K562 (cell line): ENCODE data around the gene ZNF296. TPM values are rescaled to one million over a fixed set of nuclear protein-coding genes. Genes with fewer than 3 reads are reported as not detected.
A peak's percentile ranks its signal among the peaks of the same experiment; 100 is the strongest.

Experiments
- EP400 ChIP-seq: fragments of 450-650 bp; IDR thresholded peaks from 2 replicates; pipeline ENCODE4 v1.6.1; 2017; ENCODE audit warnings: antibody characterized with exemption, mild to moderate bottlenecking, moderate library complexity
- ETS2 ChIP-seq: IDR thresholded peaks from 2 replicates; pipeline ENCODE4 v1.6.1; 2016; ENCODE audit warnings: borderline replicate concordance, missing genetic modification characterization, mild to moderate bottlenecking, moderate library complexity, missing compliant biosample characterization; ENCODE audit not compliant: poor library complexity, severe bottlenecking
- HDGF ChIP-seq: fragments of 450-650 bp; IDR thresholded peaks from 2 replicates; pipeline ENCODE4 v1.6.1; 2016
- ILK ChIP-seq: fragments of 450-650 bp; IDR thresholded peaks from 2 replicates; pipeline ENCODE4 v1.6.1; 2016; ENCODE audit warnings: missing genetic modification characterization, low read depth, mild to moderate bottlenecking, missing compliant biosample characterization, moderate library complexity, borderline replicate concordance
- JUN ChIP-seq, 2 experiments: sonication (generic) in 1 of 2; formaldehyde crosslinking in 1 of 2; IDR thresholded peaks; 2 replicates each; pipeline versions ENCODE4 v1.6.1 to v1.8.0; 2012 to 2022; ENCODE audit warnings: borderline replicate concordance in 2 of 2, mild to moderate bottlenecking in 2 of 2, improper control_type of control experiment in 1 of 2, low read depth in 1 of 2, low read length in 1 of 2, missing genetic modification reagents in 1 of 2
- KHSRP ChIP-seq: fragments of 450-650 bp; IDR thresholded peaks from 2 replicates; pipeline ENCODE4 v1.6.1; 2017
- MAFG ChIP-seq: fragments of 450-650 bp; conservative IDR thresholded peaks from 2 replicates; pipeline ENCODE4 v1.6.1; 2016; ENCODE audit warnings: missing genetic modification characterization, missing compliant biosample characterization
- MCM2 ChIP-seq: fragments of 450-650 bp; IDR thresholded peaks from 2 replicates; pipeline ENCODE4 v1.6.1; 2017; ENCODE audit warnings: low read depth, mild to moderate bottlenecking
- MTA1 ChIP-seq: fragments of 450-650 bp; IDR thresholded peaks from 2 replicates; pipeline ENCODE4 v1.6.1; 2017; ENCODE audit warnings: borderline replicate concordance
- SAFB ChIP-seq: fragments of 200-400 bp; formaldehyde crosslinking; IDR thresholded peaks from 2 replicates; pipeline ENCODE4 v1.6.1; 2017; ENCODE audit warnings: low read depth, low read length, borderline replicate concordance
- SMAD3 ChIP-seq: fragments of 450-650 bp; formaldehyde crosslinking; conservative IDR thresholded peaks from 2 replicates; pipeline ENCODE4 v1.4.0; 2020; ENCODE audit warnings: mild to moderate bottlenecking
- SREBF1 ChIP-seq: fragments of 150-350 bp; IDR thresholded peaks from 2 replicates; pipeline ENCODE4 v1.6.1; 2014; ENCODE audit warnings: antibody characterized with exemption, low read depth, low read length, borderline replicate concordance
- TEAD4 ChIP-seq, 2 experiments: sonication (generic) in 1 of 2; formaldehyde crosslinking in 1 of 2; IDR thresholded peaks; 2 replicates each; pipeline versions ENCODE4 v1.6.1 to v1.8.0; 2012 to 2022; ENCODE audit warnings: borderline replicate concordance in 1 of 2, inconsistent platforms in 1 of 2, low read length in 1 of 2, mild to moderate bottlenecking in 1 of 2, missing genetic modification reagents in 1 of 2
- XRCC3 ChIP-seq: fragments of 450-650 bp; IDR thresholded peaks from 2 replicates; pipeline ENCODE4 v1.6.1; 2017; ENCODE audit warnings: mild to moderate bottlenecking, moderate library complexity
- ZBTB17 ChIP-seq: fragments of 450-650 bp; formaldehyde crosslinking; IDR thresholded peaks from 2 replicates; pipeline ENCODE4 v1.4.0; 2020; ENCODE audit warnings: mild to moderate bottlenecking
- ZFP30 ChIP-seq: fragments of 250-450 bp; sonication (Bioruptor Pico); IDR thresholded peaks from 2 replicates; pipeline ENCODE4 v1.8.0; 2022; ENCODE audit warnings: moderate library complexity, mild to moderate bottlenecking, inconsistent platforms, borderline replicate concordance
- ZFPM2 ChIP-seq: fragments of 250-450 bp; sonication (Bioruptor Pico); IDR thresholded peaks from 2 replicates; pipeline ENCODE4 v1.5.1; 2022; ENCODE audit warnings: mild to moderate bottlenecking
- ZNF197 ChIP-seq: fragments of 200-800 bp; sonication (Bioruptor generic); IDR thresholded peaks from 2 replicates; pipeline ENCODE4 v1.6.1; 2016; ENCODE audit warnings: low read depth, missing genetic modification characterization, missing compliant biosample characterization
- ZNF384 ChIP-seq: IDR thresholded peaks from 2 replicates; pipeline ENCODE4 v1.6.1; 2012; ENCODE audit warnings: low read depth, low read length, improper control_type of control experiment
- polyA plus RNA-seq, 8 experiments: library from polyadenylated mRNA; depleted of rRNA in 4 of 8; stranded (reverse) in 5 of 8; unstranded in 3 of 8; fragments of >200 nt; fragmentation: Nextera tagmentation in 2 of 8; fragmentation: Illumina TruSeq in 1 of 8; extraction: Ambion mirVana in 2 of 8; extraction: Trizol in 1 of 8; gene quantifications; 2 replicates each; pipeline versions ENCODE4 v1.2.1 to v1.2.3, GENCODE V29; 2011 to 2014; ENCODE audit warnings: inconsistent platforms in 1 of 8, missing spikeins in 1 of 8
- total RNA-seq, 7 experiments: library from RNA; depleted of rRNA in 6 of 7; stranded (reverse); fragments of >200 nt in 6 of 7; fragmentation: Illumina TruSeq in 2 of 7; extraction: Trizol in 2 of 7; gene quantifications; 2 replicates each; pipeline versions ENCODE4 v1.2.1 to v1.2.3, GENCODE V29; 2011 to 2021; ENCODE audit warnings: low replicate concordance in 1 of 7
- TF ChIP-seq, protein P1 (sequence below): fragments of 450-650 bp; formaldehyde crosslinking; IDR thresholded peaks from 2 replicates; pipeline ENCODE4 v1.4.0; 2022; ENCODE audit warnings: missing genetic modification characterization
- TF ChIP-seq, protein P2 (sequence below), 2 experiments: IDR thresholded peaks; 2 replicates each; pipeline ENCODE4 v1.6.1; 2012; ENCODE audit warnings: improper control_type of control experiment in 2 of 2, low read depth in 2 of 2, low read length in 2 of 2, borderline replicate concordance in 1 of 2

ZNF296 gene
- total and polyA plus RNA-seq, 9 of the 15 experiments (the other 6 are each of a cell fraction or from before 2014, with no cell fraction given) = 0.03 to 8.8 (median 0.47) TPM; not detected in 1

DNA sequence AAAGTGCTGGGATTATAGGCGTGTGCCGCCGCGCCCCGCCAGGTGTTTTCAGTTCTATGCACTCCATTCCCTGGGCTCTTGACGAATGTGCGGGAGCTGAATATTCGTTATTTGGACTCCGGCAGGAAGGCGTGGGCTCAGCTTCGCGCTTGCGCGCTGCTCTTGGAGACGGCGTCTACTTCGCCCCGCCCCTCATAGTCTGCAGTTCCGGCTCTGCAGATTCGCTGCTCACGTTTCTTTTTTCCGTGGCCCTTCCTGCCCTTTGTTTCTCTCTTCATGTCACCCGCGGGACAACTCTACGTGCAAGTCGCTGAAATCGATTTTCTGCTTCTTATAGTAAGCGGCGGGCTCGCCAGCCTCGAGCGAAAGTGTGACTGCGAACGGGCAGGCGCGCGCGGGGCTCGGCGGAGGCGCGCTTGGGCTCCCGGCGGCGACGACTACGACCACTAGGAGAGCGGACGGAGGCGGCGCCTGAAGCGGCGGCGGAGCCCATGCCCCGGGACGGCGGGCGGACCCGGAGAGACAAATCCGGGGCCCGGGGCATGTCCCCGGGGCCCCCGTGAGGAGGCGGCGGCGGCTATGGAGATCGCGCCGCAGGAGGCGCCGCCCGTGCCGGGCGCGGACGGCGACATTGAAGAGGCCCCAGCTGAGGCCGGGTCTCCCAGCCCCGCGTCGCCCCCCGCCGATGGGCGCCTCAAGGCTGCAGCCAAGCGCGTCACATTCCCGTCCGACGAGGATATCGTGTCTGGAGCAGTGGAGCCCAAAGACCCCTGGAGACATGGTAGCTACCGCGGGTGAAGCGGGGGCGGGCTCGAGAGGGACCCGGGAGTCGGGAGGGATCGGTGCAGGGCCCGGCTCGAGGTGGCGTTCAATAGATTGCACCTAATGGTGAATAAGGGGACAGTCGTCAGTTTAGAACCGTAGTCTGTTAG is 16.7 kb upstream of the ZNF296 start, which contains the start of gene PPP1R37 (continued):
- TF ChIP-seq TEAD4 (IDR thresholded peaks at IDR 0.05; ENCODE audit: low read length) = peak; percentile 42; the same call in 1 of the 2 replicates
- no peak for TF ChIP-seq TEAD4 (CRISPR knock-in tag; IDR thresholded peaks at IDR 0.05; ENCODE audit: borderline replicate concordance)
- no peak for TF ChIP-seq ETS2 (tag)
- TF ChIP-seq ZNF197 (CRISPR knock-in tag) = 0 out of 2 replicates have a peak, but pooled peaks have one; percentile 60
- no peak for TF ChIP-seq MCM2
- peak; percentile 95 for TF ChIP-seq EP400
- TF ChIP-seq JUN (IDR thresholded peaks at IDR 0.05; ENCODE audit: borderline replicate concordance, low read depth, low read length) = no peak; the same call in 1 of the 2 replicates
- peak; percentile 52; the same call in 1 of the 2 replicates for TF ChIP-seq JUN (CRISPR knock-in tag; IDR thresholded peaks at IDR 0.05; ENCODE audit: borderline replicate concordance)
- TF ChIP-seq, protein P1, sequence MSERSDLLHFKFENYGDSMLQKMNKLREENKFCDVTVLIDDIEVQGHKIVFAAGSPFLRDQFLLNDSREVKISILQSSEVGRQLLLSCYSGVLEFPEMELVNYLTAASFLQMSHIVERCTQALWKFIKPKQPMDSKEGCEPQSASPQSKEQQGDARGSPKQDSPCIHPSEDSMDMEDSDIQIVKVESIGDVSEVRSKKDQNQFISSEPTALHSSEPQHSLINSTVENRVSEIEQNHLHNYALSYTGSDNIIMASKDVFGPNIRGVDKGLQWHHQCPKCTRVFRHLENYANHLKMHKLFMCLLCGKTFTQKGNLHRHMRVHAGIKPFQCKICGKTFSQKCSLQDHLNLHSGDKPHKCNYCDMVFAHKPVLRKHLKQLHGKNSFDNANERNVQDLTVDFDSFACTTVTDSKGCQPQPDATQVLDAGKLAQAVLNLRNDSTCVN (CRISPR knock-in tag) = no peak
- TF ChIP-seq SMAD3 (CRISPR knock-in tag) = 0 out of 2 replicates have a peak, but pooled peaks have one; percentile 14
- no peak for TF ChIP-seq ILK
- no peak for TF ChIP-seq SAFB
- TF ChIP-seq SREBF1 = no peak
- TF ChIP-seq MAFG (tag) = no peak
- 0 out of 2 replicates have a peak, but pooled peaks have one; percentile 50 for TF ChIP-seq MTA1
- no peak for TF ChIP-seq HDGF
- no peak for TF ChIP-seq KHSRP
- TF ChIP-seq ZBTB17 = no peak
- TF ChIP-seq, protein P2, sequence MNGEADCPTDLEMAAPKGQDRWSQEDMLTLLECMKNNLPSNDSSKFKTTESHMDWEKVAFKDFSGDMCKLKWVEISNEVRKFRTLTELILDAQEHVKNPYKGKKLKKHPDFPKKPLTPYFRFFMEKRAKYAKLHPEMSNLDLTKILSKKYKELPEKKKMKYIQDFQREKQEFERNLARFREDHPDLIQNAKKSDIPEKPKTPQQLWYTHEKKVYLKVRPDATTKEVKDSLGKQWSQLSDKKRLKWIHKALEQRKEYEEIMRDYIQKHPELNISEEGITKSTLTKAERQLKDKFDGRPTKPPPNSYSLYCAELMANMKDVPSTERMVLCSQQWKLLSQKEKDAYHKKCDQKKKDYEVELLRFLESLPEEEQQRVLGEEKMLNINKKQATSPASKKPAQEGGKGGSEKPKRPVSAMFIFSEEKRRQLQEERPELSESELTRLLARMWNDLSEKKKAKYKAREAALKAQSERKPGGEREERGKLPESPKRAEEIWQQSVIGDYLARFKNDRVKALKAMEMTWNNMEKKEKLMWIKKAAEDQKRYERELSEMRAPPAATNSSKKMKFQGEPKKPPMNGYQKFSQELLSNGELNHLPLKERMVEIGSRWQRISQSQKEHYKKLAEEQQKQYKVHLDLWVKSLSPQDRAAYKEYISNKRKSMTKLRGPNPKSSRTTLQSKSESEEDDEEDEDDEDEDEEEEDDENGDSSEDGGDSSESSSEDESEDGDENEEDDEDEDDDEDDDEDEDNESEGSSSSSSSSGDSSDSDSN (IDR thresholded peaks at IDR 0.05; ENCODE audit: borderline replicate concordance in 1 of 2, low read depth in 2 of 2, low read length in 2 of 2) = peak; percentile 67 to 75; a peak in 3 of 4 replicates
- no peak for TF ChIP-seq ZFP30 (CRISPR knock-in tag)
- 0 out of 2 replicates have a peak, but pooled peaks have one; percentile 47 for TF ChIP-seq ZFPM2 (CRISPR knock-in tag)
- no peak; the same call in 1 of the 2 replicates for TF ChIP-seq ZNF384
- no peak for TF ChIP-seq XRCC3
